Endothelial cell (in vitro differentiated cells): ENCODE results near the gene SVBP. TPM values are rescaled to one million over a fixed set of nuclear protein-coding genes. Genes with fewer than 3 reads are reported as not detected.

Experiments used
- DNase-seq: peaks from one replicate; pipeline ENCODE4 v3.0.0; 2021; ENCODE audit warnings: low spot score
- H3K27ac Mint-ChIP-seq: one replicate; pipeline ENCODE4 v1.8.0; 2021; ENCODE audit warnings: mixed read lengths, inconsistent platforms; ENCODE audit not compliant: unreplicated experiment
- H3K27me3 Mint-ChIP-seq: one replicate; pipeline ENCODE4 v1.8.0; 2021; ENCODE audit warnings: mild to moderate bottlenecking, moderate library complexity, mixed read lengths, inconsistent platforms; ENCODE audit not compliant: unreplicated experiment
- H3K36me3 Mint-ChIP-seq: one replicate; pipeline ENCODE4 v1.8.0; 2021; ENCODE audit warnings: mild to moderate bottlenecking, low read depth, mixed read lengths, inconsistent platforms; ENCODE audit not compliant: unreplicated experiment
- H3K4me1 Mint-ChIP-seq: one replicate; pipeline ENCODE4 v1.8.0; 2021; ENCODE audit warnings: mild to moderate bottlenecking, mixed read lengths, inconsistent platforms; ENCODE audit not compliant: unreplicated experiment
- H3K4me3 Mint-ChIP-seq: one replicate; pipeline ENCODE4 v1.8.0; 2021; ENCODE audit warnings: mild to moderate bottlenecking, mixed read lengths, inconsistent platforms; ENCODE audit not compliant: unreplicated experiment
- H3K9me3 Mint-ChIP-seq: one replicate; pipeline ENCODE4 v1.8.0; 2021; ENCODE audit warnings: mixed read lengths, inconsistent platforms; ENCODE audit not compliant: unreplicated experiment
- total RNA-seq: library from RNA; stranded (reverse); fragmentation: NEBNext Ultra II Directional; extraction: Animal tissue kit (Norgen Biotek cat#: 25700); gene quantifications from one replicate; pipeline ENCODE4 v1.2.1, GENCODE V29; 2021; ENCODE audit not compliant: unreplicated experiment
- TF ChIP-seq, protein P1 (sequence below): fragments of 200-600 bp; sonication (generic); IDR thresholded peaks from one replicate; pipeline ENCODE4 v1.5.0; 2021; ENCODE audit warnings: antibody characterized with exemption; ENCODE audit not compliant: unreplicated experiment

Gene SVBP
- total RNA-seq, 1 donor from 2014 or later = 55.1 TPM

- no peak overlapping the region for H3K4me3 Mint-ChIP-seq
- H3K27me3 Mint-ChIP-seq = peaks cover 2% of the 10 kb centered on the region
- DNase-seq = no peak
- H3K9me3 Mint-ChIP-seq = no peaks in the 10 kb centered on the region
- H3K36me3 Mint-ChIP-seq = peaks cover 4% of the 10 kb centered on the region
- H3K4me1 Mint-ChIP-seq = peaks cover 6% of the 10 kb centered on the region
- TF ChIP-seq, protein P1, sequence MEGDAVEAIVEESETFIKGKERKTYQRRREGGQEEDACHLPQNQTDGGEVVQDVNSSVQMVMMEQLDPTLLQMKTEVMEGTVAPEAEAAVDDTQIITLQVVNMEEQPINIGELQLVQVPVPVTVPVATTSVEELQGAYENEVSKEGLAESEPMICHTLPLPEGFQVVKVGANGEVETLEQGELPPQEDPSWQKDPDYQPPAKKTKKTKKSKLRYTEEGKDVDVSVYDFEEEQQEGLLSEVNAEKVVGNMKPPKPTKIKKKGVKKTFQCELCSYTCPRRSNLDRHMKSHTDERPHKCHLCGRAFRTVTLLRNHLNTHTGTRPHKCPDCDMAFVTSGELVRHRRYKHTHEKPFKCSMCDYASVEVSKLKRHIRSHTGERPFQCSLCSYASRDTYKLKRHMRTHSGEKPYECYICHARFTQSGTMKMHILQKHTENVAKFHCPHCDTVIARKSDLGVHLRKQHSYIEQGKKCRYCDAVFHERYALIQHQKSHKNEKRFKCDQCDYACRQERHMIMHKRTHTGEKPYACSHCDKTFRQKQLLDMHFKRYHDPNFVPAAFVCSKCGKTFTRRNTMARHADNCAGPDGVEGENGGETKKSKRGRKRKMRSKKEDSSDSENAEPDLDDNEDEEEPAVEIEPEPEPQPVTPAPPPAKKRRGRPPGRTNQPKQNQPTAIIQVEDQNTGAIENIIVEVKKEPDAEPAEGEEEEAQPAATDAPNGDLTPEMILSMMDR = no peak
- no peak overlapping the region for H3K27ac Mint-ChIP-seq
Measured at GRCh38 chr1:42832641-42833240, 15.5 kb upstream of the SVBP start.

DNA sequence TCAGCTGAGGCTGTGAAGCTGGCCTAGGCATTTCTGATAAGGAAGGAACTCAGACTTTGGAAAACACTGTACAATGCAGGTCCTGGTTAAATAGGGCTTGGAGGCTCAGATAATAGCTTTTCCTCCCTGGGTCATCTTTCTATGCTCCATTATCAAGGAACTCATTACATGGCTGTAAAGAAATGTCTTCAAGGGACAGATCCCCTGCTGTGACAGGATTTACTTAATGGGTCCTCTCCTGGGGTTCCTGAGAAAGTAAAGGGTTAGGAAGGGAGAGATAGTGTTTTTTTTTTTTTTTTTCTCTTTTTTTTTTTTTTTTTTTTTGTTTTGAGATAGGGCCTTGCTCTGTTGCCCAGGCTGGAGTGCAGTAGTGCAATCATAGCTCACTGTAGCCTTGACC is 14.1 kb upstream of the SVBP start:
- Mint-ChIP-seq H3K27me3 (peaks cover 2% of the 10 kb centered on the region), H3K4me1 (peaks cover 6% of the 10 kb centered on the region), H3K27ac (no peak overlapping the region), H3K36me3 (no peaks in the 10 kb centered on the region), H3K9me3 (no peaks in the 10 kb centered on the region), H3K4me3 (no peak overlapping the region)
- TF ChIP-seq, protein P1 = no peak
- DNase-seq = no peak

DNA sequence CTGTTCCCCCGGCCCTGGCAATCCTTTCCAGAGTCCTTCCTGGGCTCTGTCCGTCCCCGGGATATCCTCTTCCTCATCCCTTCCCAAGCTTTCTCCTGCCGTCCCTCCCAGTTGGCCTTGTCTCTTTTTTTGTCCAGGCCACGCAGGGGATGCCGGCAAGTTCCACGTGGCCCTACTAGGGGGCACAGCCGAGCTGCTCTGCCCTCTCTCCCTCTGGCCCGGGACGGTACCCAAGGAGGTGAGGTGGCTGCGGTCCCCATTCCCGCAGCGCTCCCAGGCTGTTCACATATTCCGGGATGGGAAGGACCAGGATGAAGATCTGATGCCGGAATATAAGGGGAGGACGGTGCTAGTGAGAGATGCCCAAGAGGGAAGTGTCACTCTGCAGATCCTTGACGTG is 13.4 kb upstream of the SVBP start:
- H3K4me3 Mint-ChIP-seq = no peak overlapping the region
- H3K4me1 Mint-ChIP-seq = peaks cover 6% of the 10 kb centered on the region
- no peaks in the 10 kb centered on the region for H3K36me3 Mint-ChIP-seq
- H3K27me3 Mint-ChIP-seq = no peaks in the 10 kb centered on the region
- DNase-seq = no peak
- H3K9me3 Mint-ChIP-seq = no peaks in the 10 kb centered on the region
- H3K27ac Mint-ChIP-seq = no peak overlapping the region
- TF ChIP-seq, protein P1 = no peak

DNA sequence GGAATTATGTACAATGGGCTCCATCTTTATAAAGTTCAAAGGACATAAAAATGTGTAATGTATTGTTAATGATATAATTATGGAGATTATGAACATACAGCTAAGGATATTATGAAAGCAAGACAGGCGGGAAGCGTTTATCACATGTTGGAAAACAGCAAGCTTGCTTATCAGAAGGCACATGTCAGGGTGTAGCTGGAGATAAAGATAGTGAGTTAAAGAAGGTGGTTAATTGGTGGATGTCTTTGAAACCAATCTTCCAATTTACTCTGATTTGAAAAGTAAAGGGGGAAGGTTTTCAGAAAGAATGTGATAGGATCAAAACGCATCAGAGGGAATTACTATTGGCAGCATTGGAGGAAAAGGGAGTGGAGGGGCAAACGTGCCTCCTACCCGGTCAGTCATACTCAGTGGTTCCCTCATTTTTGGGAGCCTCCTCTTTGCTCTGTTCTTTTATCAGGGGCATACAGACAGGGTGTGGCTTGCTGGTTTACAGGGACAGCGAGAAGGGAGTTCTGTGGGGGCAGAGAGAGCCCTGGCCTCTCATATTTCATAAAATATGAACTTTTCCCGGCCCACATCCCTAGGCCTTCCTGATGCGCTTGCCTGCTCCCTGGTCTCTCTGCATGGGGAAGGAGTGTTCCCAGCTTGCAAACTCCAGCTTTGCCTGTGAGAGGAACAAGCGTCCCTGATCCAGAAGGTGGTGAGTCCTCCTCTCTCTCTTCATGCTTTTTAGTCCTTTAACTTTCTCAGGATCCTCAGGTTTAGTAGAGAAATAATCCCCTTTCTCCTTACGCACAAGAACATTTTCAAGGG is 8.0 kb upstream of the SVBP start:
- Mint-ChIP-seq H3K27ac (no peak overlapping the region), H3K9me3 (no peaks in the 10 kb centered on the region), H3K4me1 (peaks cover 5% of the 10 kb centered on the region), H3K4me3 (no peak overlapping the region), H3K36me3 (no peaks in the 10 kb centered on the region), H3K27me3 (no peaks in the 10 kb centered on the region)
- DNase-seq = no peak
- TF ChIP-seq, protein P1 = no peak

GRCh38 chr1:42824481-42825035 is 7.4 kb upstream of the SVBP start:
- Mint-ChIP-seq H3K27me3 (no peaks in the 10 kb centered on the region), H3K36me3 (no peaks in the 10 kb centered on the region), H3K27ac (no peak overlapping the region), H3K4me3 (no peak overlapping the region), H3K4me1 (peaks cover 5% of the 10 kb centered on the region), H3K9me3 (no peaks in the 10 kb centered on the region)
- no peak for DNase-seq
- TF ChIP-seq, protein P1 = no peak
